IMR-90 (cell line): Measurements from ENCODE around the gene TMEM240. TPM values are rescaled to one million over a fixed set of nuclear protein-coding genes. Genes with fewer than 3 reads are reported as not detected.

Experiments
- ATAC-seq: fragments of 200-7000 bp; cut with Tn5 transposase; 2 replicates; pipeline ENCODE4 v1.9.1; 2020; ENCODE audit warnings: low read depth, mild to moderate bottlenecking, moderate library complexity
- BruUV-seq: library from RNA; stranded (reverse); fragments of 400-500 nt; replicated peaks from 2 replicates; lab custom pipeline; 2021; lab: Mats Ljungman, UMichigan
- CTCF ChIA-PET: fragments of 300-600 bp; formaldehyde crosslinking; extraction: SDS; loops from one replicate; lab custom pipeline; 2021; ENCODE audit warnings: antibody characterized with exemption; lab: Yijun Ruan, JAX
- POLR2A ChIA-PET: fragments of 300-600 bp; sonication (Branson Sonifier 250); formaldehyde crosslinking; loops from one replicate; lab custom pipeline; 2022; ENCODE audit warnings: antibody characterized with exemption; ENCODE audit not compliant: unreplicated experiment; lab: Charles Lee
- DNase-seq: peaks from one replicate; pipeline ENCODE4 v3.0.0; 2013
- H2AFZ ChIP-seq: replicated peaks from 2 replicates; pipeline ENCODE3; 2013; ENCODE audit warnings: low read length, mild to moderate bottlenecking; ENCODE audit not compliant: poor library complexity
- H2AK5ac ChIP-seq: 2 replicates; pipeline ENCODE4 v1.6.1; 2013; ENCODE audit warnings: low read depth, low read length, inconsistent platforms
- H2AK9ac ChIP-seq: replicated peaks from 2 replicates; pipeline ENCODE3; 2013; ENCODE audit warnings: mild to moderate bottlenecking, low read depth, low read length, moderate library complexity; ENCODE audit not compliant: poor library complexity
- H2BK120ac ChIP-seq: 2 replicates; pipeline ENCODE4 v1.6.1; 2013; ENCODE audit warnings: low read depth, low read length, inconsistent platforms
- H2BK15ac ChIP-seq: 3 replicates; pipeline ENCODE4 v1.6.1; 2013; ENCODE audit warnings: low read depth, low read length, inconsistent platforms
- H2BK20ac ChIP-seq: 2 replicates; pipeline ENCODE4 v1.6.1; 2013; ENCODE audit warnings: low read depth, mild to moderate bottlenecking, inconsistent platforms, low read length, moderate library complexity
- H2BK5ac ChIP-seq: 2 replicates; pipeline ENCODE4 v1.6.1; 2013; ENCODE audit warnings: mild to moderate bottlenecking, low read depth, low read length, inconsistent platforms; ENCODE audit not compliant: poor library complexity, severe bottlenecking
- H3K14ac ChIP-seq: replicated peaks from 2 replicates; pipeline ENCODE4 v1.6.1; 2013; ENCODE audit warnings: low read depth, low read length, inconsistent platforms
- H3K18ac ChIP-seq: 2 replicates; pipeline ENCODE4 v1.6.1; 2013; ENCODE audit warnings: low read depth, low read length, control low read depth
- H3K23ac ChIP-seq: 2 replicates; pipeline ENCODE4 v1.6.1; 2013; ENCODE audit warnings: low read depth, low read length, inconsistent platforms
- H3K27ac ChIP-seq: 2 replicates; pipeline ENCODE4 v1.5.1; 2013; ENCODE audit warnings: mild to moderate bottlenecking, control low read depth, low read length; ENCODE audit not compliant: insufficient read depth
- H3K27me3 ChIP-seq: 2 replicates; pipeline ENCODE4 v1.6.1; 2013; ENCODE audit warnings: low read length; ENCODE audit not compliant: control insufficient read depth, insufficient read depth
- H3K36me3 ChIP-seq: 2 replicates; pipeline ENCODE4 v1.6.1; 2013; ENCODE audit warnings: low read length, mixed read lengths; ENCODE audit not compliant: control insufficient read depth, insufficient read depth
- H3K4ac ChIP-seq: 2 replicates; pipeline ENCODE4 v1.6.1; 2013; ENCODE audit warnings: low read depth, low read length, inconsistent platforms
- H3K4me1 ChIP-seq: 2 replicates; pipeline ENCODE4 v1.6.1; 2013; ENCODE audit warnings: low read length, mixed read lengths; ENCODE audit not compliant: control insufficient read depth, insufficient read depth
- H3K4me2 ChIP-seq: 2 replicates; pipeline ENCODE4 v1.6.1; 2013; ENCODE audit warnings: low read depth, mild to moderate bottlenecking, control low read depth, low read length, moderate library complexity
- H3K4me3 ChIP-seq: 2 replicates; pipeline ENCODE4 v1.5.1; 2013; ENCODE audit warnings: low read depth, mild to moderate bottlenecking, control low read depth, low read length, moderate library complexity; ENCODE audit not compliant: insufficient read depth
- H3K56ac ChIP-seq: 2 replicates; pipeline ENCODE4 v1.6.1; 2013; ENCODE audit warnings: low read length, inconsistent platforms; ENCODE audit not compliant: insufficient read depth; ENCODE audit errors: extremely low read depth
- H3K79me1 ChIP-seq, 2 experiments: 2 replicates each; pipeline ENCODE4 v1.6.1; 2013; ENCODE audit warnings: low read length in 2 of 2, inconsistent platforms in 1 of 2, low read depth in 1 of 2
- H3K9ac ChIP-seq: 2 replicates; pipeline ENCODE4 v1.6.1; 2013; ENCODE audit warnings: low read depth, low read length, control low read depth
- H3K9me1 ChIP-seq: 2 replicates; pipeline ENCODE4 v1.6.1; 2013; ENCODE audit warnings: low read length, inconsistent platforms; ENCODE audit not compliant: insufficient read depth
- H3K9me3 ChIP-seq: 2 replicates; pipeline ENCODE4 v1.6.1; 2013; ENCODE audit warnings: low read length; ENCODE audit not compliant: control insufficient read depth, insufficient read depth
- H4K20me1 ChIP-seq: 2 replicates; pipeline ENCODE4 v1.6.1; 2013; ENCODE audit warnings: low read length, inconsistent platforms; ENCODE audit not compliant: insufficient read depth
- H4K5ac ChIP-seq: 2 replicates; pipeline ENCODE4 v1.6.1; 2013; ENCODE audit warnings: mild to moderate bottlenecking, low read depth, low read length, control low read depth
- H4K8ac ChIP-seq, 2 experiments: 2 replicates each; pipeline ENCODE4 v1.6.1; 2013; ENCODE audit warnings: low read depth in 2 of 2, low read length in 2 of 2, control low read depth in 1 of 2, inconsistent platforms in 1 of 2
- H4K91ac ChIP-seq: 2 replicates; pipeline ENCODE4 v1.6.1; 2013; ENCODE audit warnings: low read depth, low read length, inconsistent platforms; ENCODE audit not compliant: insufficient read depth
- SMC3 ChIP-seq: fragments of 150-350 bp; IDR thresholded peaks from 2 replicates; pipeline ENCODE4 v1.6.1; 2016; ENCODE audit warnings: low read depth, mild to moderate bottlenecking, antibody characterized with exemption, low read length, moderate library complexity
- WGBS, 2 experiments: methylation state at CpG; one replicate each; pipeline versions ENCODE4 v1.1.5 to v1.1.7; 2013; ENCODE audit warnings: missing lambda C conversion rate in 2 of 2; ENCODE audit not compliant: insufficient read length in 1 of 2; ENCODE audit errors: extremely low coverage in 2 of 2; 5-methylcytosine and 5-hydroxymethylcytosine counted together
- dilution Hi-C: fragments of 300-500 bp; cut with HindIII; formaldehyde crosslinking; loops from one replicate; pipeline ENCODE4 v1.14.3; 2018; ENCODE audit warnings: low sequenced_read_pairs; ENCODE audit not compliant: unreplicated experiment
- in situ Hi-C: fragments of 300-500 bp; cut with MboI; formaldehyde crosslinking; loops from 3 replicates; pipeline ENCODE4 v1.14.3; 2019; ENCODE audit warnings: low sequenced_read_pairs, inconsistent platforms, mixed read lengths
- intact Hi-C: fragments of 100-400 bp; cut with micrococcal nuclease; formaldehyde crosslinking; loops from 2 replicates; pipeline ENCODE4 v1.10.0; 2022
- polyA plus RNA-seq, 3 experiments: library from polyadenylated mRNA; depleted of rRNA; stranded (reverse); fragments of >200 nt; gene quantifications; 2 replicates each; pipeline ENCODE4 v1.2.3, GENCODE V29; 2012; ENCODE audit warnings: low replicate concordance in 1 of 3
- total RNA-seq: library from RNA; depleted of rRNA; stranded (reverse); fragments of >200 nt; gene quantifications from 2 replicates; pipeline ENCODE4 v1.2.3, GENCODE V29; 2012

The TMEM240 gene
- total and polyA plus RNA-seq, 2 of the 4 experiments (the other 2 are of a cell fraction): 1.6 to 7.6 TPM

DNA sequence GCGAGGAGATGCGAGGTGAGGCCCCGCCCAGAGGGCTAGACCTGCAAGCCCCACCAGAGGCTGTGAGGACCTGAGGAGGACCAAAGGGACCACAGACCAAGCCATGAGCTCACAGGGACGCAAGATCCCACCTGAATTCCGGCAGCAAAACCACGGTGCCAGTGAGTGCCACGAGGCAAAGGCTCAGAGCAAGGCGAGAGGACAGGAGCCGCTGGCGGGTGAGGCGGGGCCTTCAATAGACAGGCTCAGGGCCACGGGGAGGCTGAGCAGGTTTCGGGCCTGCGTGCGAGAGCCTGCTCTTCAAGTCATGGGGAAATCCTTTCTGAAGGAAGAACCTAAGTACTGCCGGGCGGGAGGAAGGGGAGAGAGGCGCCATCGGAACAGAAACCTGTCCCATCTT lies 7.1 kb upstream of the TMEM240 start:
- Histone ChIP-seq H3K36me3 (peaks cover 17% of the 10 kb centered on the region; the same call in 1 of the 2 replicates), H4K8ac (no peak overlapping the region), H3K4me3 (no peak overlapping the region), H2BK120ac (no peak overlapping the region), H3K4me1 (peaks cover 6% of the 10 kb centered on the region; the same call in 1 of the 2 replicates), H2AK5ac (no peak overlapping the region), H3K27me3 (no peaks in the 10 kb centered on the region), H2AFZ (no peak overlapping the region), H3K27ac (no peak overlapping the region), H3K18ac (no peak overlapping the region), H2BK5ac (no peak overlapping the region), H3K79me1 (peaks cover 13 to 67% of the 10 kb centered on the region in 2 experiments), H2AK9ac (no peak overlapping the region), H3K4me2 (no peak overlapping the region), H3K9ac (no peak overlapping the region), H4K20me1 (peaks cover 40% of the 10 kb centered on the region), H3K56ac (no peak overlapping the region), H3K9me3 (no peaks in the 10 kb centered on the region), H2BK20ac (no peak overlapping the region), H3K4ac (no peak overlapping the region), H4K5ac (no peak overlapping the region), H3K9me1 (no peaks in the 10 kb centered on the region; the same call in 1 of the 2 replicates), H2BK15ac (no peak overlapping the region), H3K23ac (no peak overlapping the region), H3K14ac (no peak overlapping the region), H4K91ac (no peak overlapping the region)
- TF ChIP-seq SMC3: no peak
- BruUV-seq: no TSS peak
- POLR2A ChIA-PET: interaction anchor here (0.5 kb wide), 1 partner anchor 9 kb away, joined by 3 read pairs; no protein-coding TSS in a partner anchor
- intact Hi-C loops: no loop called here
- in situ Hi-C loops: no loop called here
- ATAC-seq (no peak), DNase-seq (no peak)
- dilution Hi-C loops: no loop called here
- CTCF ChIA-PET: no interaction called here
- WGBS, 2 experiments: 92% methylated on average over 9 of the region's 19 CpGs; no CpG with 5 or more reads in 1 of the 2 experiments
